Brain microvascular endothelial cell (primary cell): ENCODE measurements around the gene APMAP.

Experiments
- DNase-seq: peaks from one replicate; pipeline ENCODE4 v3.0.0-alpha.2; 2020
- H3K27ac ChIP-seq: fragments of 250-450 bp; sonication (Bioruptor Pico); 2 replicates; pipeline ENCODE4 v1.5.1; 2020; ENCODE audit warnings: mild to moderate bottlenecking, moderate library complexity
- H3K27me3 ChIP-seq: fragments of 250-450 bp; sonication (Bioruptor Pico); replicated peaks from 2 replicates; pipeline ENCODE4 v1.5.1; 2020; ENCODE audit warnings: mild to moderate bottlenecking
- H3K36me3 ChIP-seq: fragments of 250-450 bp; sonication (Bioruptor Pico); replicated peaks from 2 replicates; pipeline ENCODE4 v1.5.1; 2020; ENCODE audit warnings: mild to moderate bottlenecking
- H3K4me3 ChIP-seq: 2 replicates; pipeline ENCODE4 v1.5.1; 2011; ENCODE audit warnings: low read depth, mild to moderate bottlenecking, control low read depth, low read length, moderate library complexity
- CTCF ChIP-seq: IDR thresholded peaks from 2 replicates; pipeline ENCODE4 v1.5.1; 2011; ENCODE audit warnings: low read depth, mild to moderate bottlenecking, moderate library complexity, low read length, control low read depth, inconsistent platforms; ENCODE audit errors: missing control alignments
- in situ Hi-C: cut with HindIII; loops from 2 replicates; pipeline ENCODE4 v1.10.0; 2017; ENCODE audit warnings: low sequenced_read_pairs, low pct_ligation_motif_present

APMAP gene

DNA sequence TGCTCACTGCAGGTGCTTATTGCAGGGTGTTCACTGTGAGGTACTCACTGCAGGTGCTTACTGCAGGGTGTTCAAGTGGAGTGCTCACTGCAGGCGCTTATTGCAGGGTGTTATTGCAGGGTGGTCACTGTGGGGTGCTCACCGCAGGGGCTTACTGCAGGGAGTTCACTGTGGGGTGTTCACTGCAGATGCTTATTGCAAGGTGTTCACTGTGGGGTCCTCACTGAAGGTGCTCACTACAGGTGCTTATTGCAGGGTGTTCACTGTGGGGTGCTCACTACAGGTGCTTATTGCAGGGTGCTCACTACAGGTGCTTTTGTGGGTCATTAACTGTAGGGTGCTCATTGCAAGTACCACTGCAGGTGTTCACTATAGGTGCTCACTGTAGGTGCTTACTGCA, 20.2 kb downstream of the APMAP start:
- no peak overlapping the region for H3K4me3 ChIP-seq
- peaks cover 28% of the 10 kb centered on the region for H3K36me3 ChIP-seq
- in situ Hi-C loops, result no loop called here
- no peak for DNase-seq
- no peaks in the 10 kb centered on the region for H3K27me3 ChIP-seq
- H3K27ac ChIP-seq, result no peak overlapping the region
- TF ChIP-seq CTCF, result no peak

GRCh38 chr20:24971376-24972101, 21.0 kb downstream of the APMAP start:
- no peak for TF ChIP-seq CTCF
- peaks cover 32% of the 10 kb centered on the region for H3K36me3 ChIP-seq
- in situ Hi-C loops, result no loop called here

DNA sequence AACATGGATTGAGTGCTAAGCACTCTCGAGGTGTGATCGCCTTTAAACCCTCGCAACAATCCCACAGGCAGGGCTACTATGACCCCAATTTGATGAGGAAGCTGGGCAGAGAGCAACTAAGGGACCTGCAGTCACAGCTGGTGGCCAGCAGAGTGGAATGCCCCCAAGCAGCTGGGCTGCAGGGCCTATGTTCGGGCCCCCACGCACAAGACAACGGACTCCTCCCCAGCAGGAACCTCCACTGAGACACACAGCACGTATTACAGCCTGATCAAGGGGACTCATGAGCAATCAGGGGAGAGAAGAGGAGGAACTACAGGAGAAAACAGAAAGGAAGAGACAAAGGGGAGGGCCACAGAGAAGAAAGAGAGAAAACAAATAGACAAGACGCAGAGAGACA, 21.8 kb downstream of the APMAP start:
- no peak overlapping the region for H3K4me3 ChIP-seq
- no peak for TF ChIP-seq CTCF
- H3K27me3 ChIP-seq, result no peaks in the 10 kb centered on the region
- H3K36me3 ChIP-seq, result peaks cover 34% of the 10 kb centered on the region
- H3K27ac ChIP-seq, result no peak overlapping the region
- no peak for DNase-seq
- in situ Hi-C loops, result no loop called here

More at GRCh38 chr20:24971376-24972101, 21.0 kb downstream of the APMAP start:
- no peak overlapping the region for H3K4me3 ChIP-seq
- no peak overlapping the region for H3K27ac ChIP-seq
- no peak for DNase-seq
- H3K27me3 ChIP-seq, result no peaks in the 10 kb centered on the region

DNA sequence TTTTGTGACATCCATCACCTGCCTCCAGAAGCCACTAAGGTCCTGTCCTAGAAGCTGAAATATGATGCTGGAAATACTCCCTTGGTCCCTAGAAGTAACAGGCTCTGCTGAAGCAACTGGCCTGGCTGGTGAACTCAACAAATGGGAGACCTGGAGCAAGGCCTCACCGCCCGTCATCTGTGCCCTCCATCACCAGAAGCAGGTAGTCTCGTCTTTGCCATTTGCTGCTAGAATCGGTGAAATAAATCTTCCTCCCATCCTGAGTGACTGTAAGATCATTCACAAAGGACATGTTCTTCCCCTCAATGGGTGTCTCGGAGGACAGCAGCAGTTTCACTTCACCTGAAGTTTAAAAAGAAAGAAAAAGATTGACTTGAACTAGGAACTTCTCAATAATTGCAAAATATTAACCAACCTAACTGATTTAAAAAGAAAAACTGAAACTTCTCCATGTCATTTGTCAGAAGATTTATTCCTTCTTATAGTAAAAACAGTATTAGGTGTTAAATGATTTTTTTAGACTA, 22.5 kb downstream of the APMAP start:
- DNase-seq, result no peak
- in situ Hi-C loops, result no loop called here
- H3K4me3 ChIP-seq, result no peak overlapping the region
- no peak for TF ChIP-seq CTCF
- H3K27me3 ChIP-seq, result no peaks in the 10 kb centered on the region
- H3K27ac ChIP-seq, result no peak overlapping the region
- peaks cover 37% of the 10 kb centered on the region for H3K36me3 ChIP-seq

DNA sequence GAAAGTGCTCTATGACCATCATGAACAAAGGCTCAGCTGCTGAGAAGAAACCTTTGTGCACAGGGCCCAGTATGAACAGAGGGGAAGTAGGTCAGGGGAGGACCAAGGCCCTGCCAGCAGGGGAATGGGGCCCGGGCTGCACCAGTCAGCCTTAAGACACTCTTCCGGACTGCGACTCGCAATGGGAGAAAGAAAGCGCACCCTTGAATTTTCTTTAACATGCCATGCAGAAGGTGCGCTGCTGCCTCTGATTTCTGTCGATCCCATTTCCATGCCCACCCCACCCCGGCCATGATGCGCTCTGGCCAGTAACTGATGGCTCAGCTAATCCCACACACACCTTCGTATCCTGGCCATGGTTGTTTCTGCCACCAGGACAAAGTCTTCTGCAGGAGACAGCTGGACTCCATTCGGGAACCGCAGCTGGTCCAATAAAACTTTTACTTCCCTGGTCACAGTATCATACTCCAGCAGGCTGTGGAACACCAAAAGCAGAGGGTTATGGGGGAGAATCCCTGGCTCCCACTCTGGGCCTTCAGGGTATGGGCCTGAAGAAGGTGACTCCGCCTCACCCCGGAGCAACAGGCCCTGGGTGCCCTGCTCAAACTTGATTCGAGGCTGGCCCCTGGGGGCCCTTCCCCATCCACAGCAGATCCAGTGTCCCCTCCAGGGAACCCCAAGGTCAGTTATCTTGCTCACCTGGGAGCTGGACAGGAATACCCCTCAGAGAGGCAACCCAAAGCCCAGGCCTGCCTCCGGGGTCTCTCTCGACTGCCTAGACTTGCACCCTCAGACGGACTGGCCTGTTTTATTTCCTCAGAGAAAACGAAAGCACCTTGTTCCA, 23.1 kb downstream of the APMAP start:
- H3K36me3 ChIP-seq, result peaks cover 37% of the 10 kb centered on the region
- no peak for DNase-seq
- no peaks in the 10 kb centered on the region for H3K27me3 ChIP-seq
- in situ Hi-C loops, result no loop called here
- H3K27ac ChIP-seq, result no peak overlapping the region
- no peak for TF ChIP-seq CTCF
- H3K4me3 ChIP-seq, result no peak overlapping the region
